ENCODE results near the gene GSTO1.

- TF ChIP-seq PATZ1 (CRISPR knock-in tag; IDR thresholded peaks at IDR 0.05; ENCODE audit: borderline replicate concordance) (no peak), ZNF70 (CRISPR knock-in tag; IDR thresholded peaks at IDR 0.05) (no peak), TCF4 (CRISPR knock-in tag; IDR thresholded peaks at IDR 0.05; ENCODE audit: borderline replicate concordance) (no peak), CREB5 (CRISPR knock-in tag; IDR thresholded peaks at IDR 0.05; ENCODE audit: low read depth) (no peak), CSRNP3 (CRISPR knock-in tag; IDR thresholded peaks at IDR 0.05) (no peak), TOX (CRISPR knock-in tag; IDR thresholded peaks at IDR 0.05; ENCODE audit: borderline replicate concordance) (no peak), POU6F1 (CRISPR knock-in tag; IDR thresholded peaks at IDR 0.05; ENCODE audit: borderline replicate concordance, low read depth) (no peak), ZFP30 (CRISPR knock-in tag; IDR thresholded peaks at IDR 0.05) (no peak)
These were observed 31.4 kb upstream of the GSTO1 start for GRCh38 chr10:104223304-104223703.
